Neural cell (in vitro differentiated cells): ENCODE data around the gene ZFY. TPM values are rescaled to one million over a fixed set of nuclear protein-coding genes. Genes with fewer than 3 reads are reported as not detected.

Experiments
- H2AFZ ChIP-seq: fragments of 200-600, 300-800 bp; sonication (generic), shearing (Covaris generic); 2 replicates; pipeline ENCODE4 v1.6.0; 2014; ENCODE audit warnings: low read depth, mild to moderate bottlenecking, antibody characterized with exemption, low read length, moderate library complexity
- H3F3A ChIP-seq: fragments of 200-600 bp; shearing (Covaris generic); 2 replicates; pipeline ENCODE4 v1.6.1; 2016; ENCODE audit warnings: mild to moderate bottlenecking, moderate library complexity, mixed read lengths, antibody characterized with exemption, low read length; ENCODE audit not compliant: insufficient read depth, poor library complexity, severe bottlenecking
- H3K27ac ChIP-seq: fragments of 200-600, 300-800 bp; sonication (generic), shearing (Covaris generic); 2 replicates; pipeline ENCODE4 v1.5.1; 2014; ENCODE audit warnings: mild to moderate bottlenecking, low read length, moderate library complexity
- H3K27me3 ChIP-seq: fragments of 300-800, 200-600 bp; sonication (generic), shearing (Covaris generic); 2 replicates; pipeline ENCODE4 v1.6.0; 2014; ENCODE audit warnings: mild to moderate bottlenecking, low read depth, low read length, moderate library complexity; ENCODE audit not compliant: insufficient read depth
- H3K36me3 ChIP-seq: fragments of 300-800, 200-600 bp; sonication (generic), shearing (Covaris generic); 2 replicates; pipeline ENCODE4 v1.5.1; 2014; ENCODE audit warnings: mild to moderate bottlenecking, antibody characterized with exemption, low read length, moderate library complexity; ENCODE audit not compliant: insufficient read depth
- H3K4me2 ChIP-seq: fragments of 300-800, 200-600 bp; sonication (generic), shearing (Covaris generic); 2 replicates; pipeline ENCODE4 v1.6.0; 2014; ENCODE audit warnings: mild to moderate bottlenecking, low read length
- H3K4me3 ChIP-seq: fragments of 300-800, 200-600 bp; sonication (generic), shearing (Covaris generic); 2 replicates; pipeline ENCODE4 v1.5.1; 2014; ENCODE audit warnings: mild to moderate bottlenecking, low read length, moderate library complexity
- H3K79me2 ChIP-seq: fragments of 200-600 bp; shearing (Covaris generic); replicated peaks from 2 replicates; pipeline ENCODE4 v1.6.0; 2014; ENCODE audit warnings: mild to moderate bottlenecking, low read length, moderate library complexity; ENCODE audit not compliant: insufficient read depth
- H3K9ac ChIP-seq: fragments of 300-800, 200-600 bp; sonication (generic), shearing (Covaris generic); 2 replicates; pipeline ENCODE4 v1.6.1; 2016; ENCODE audit warnings: mild to moderate bottlenecking, low read length, mixed read lengths
- H3K9me2 ChIP-seq: fragments of 200-600 bp; shearing (Covaris generic); 2 replicates; pipeline ENCODE4 v1.6.1; 2016; ENCODE audit warnings: mild to moderate bottlenecking, low read length, mixed read lengths; ENCODE audit not compliant: insufficient read depth
- H3K9me3 ChIP-seq: fragments of 200-600, 300-800 bp; sonication (generic), shearing (Covaris generic); 2 replicates; pipeline ENCODE4 v1.6.1; 2016; ENCODE audit warnings: mild to moderate bottlenecking, mixed run types, low read length, moderate library complexity, mixed read lengths
- H4K20me1 ChIP-seq: fragments of 200-600 bp; shearing (Covaris generic); 2 replicates; pipeline ENCODE4 v1.6.1; 2016; ENCODE audit warnings: mild to moderate bottlenecking, mixed run types; ENCODE audit not compliant: insufficient read depth
- EP300 ChIP-seq: fragments of 450-650 bp; conservative IDR thresholded peaks from 2 replicates; pipeline ENCODE4 v1.6.1; 2014; ENCODE audit warnings: antibody characterized with exemption, mild to moderate bottlenecking, moderate library complexity; ENCODE audit not compliant: poor library complexity, severe bottlenecking
- EZH2 ChIP-seq: fragments of 200-600, 300-800 bp; shearing (Covaris generic), sonication (generic); IDR thresholded peaks from 2 replicates; pipeline ENCODE4 v1.6.1; 2014; ENCODE audit warnings: antibody characterized with exemption, low read length, borderline replicate concordance, mild to moderate bottlenecking; ENCODE audit not compliant: insufficient read depth, poor library complexity, severe bottlenecking
- MXI1 ChIP-seq: fragments of 450-650 bp; conservative IDR thresholded peaks from 2 replicates; pipeline ENCODE4 v1.6.1; 2014; ENCODE audit warnings: antibody characterized with exemption, mild to moderate bottlenecking; ENCODE audit not compliant: poor library complexity, severe bottlenecking
- POLR2AphosphoS5 ChIP-seq: IDR thresholded peaks from 2 replicates; pipeline ENCODE4 v1.6.1; 2012
- RAD21 ChIP-seq: fragments of 450-650 bp; conservative IDR thresholded peaks from 2 replicates; pipeline ENCODE4 v1.6.1; 2014; ENCODE audit warnings: antibody characterized with exemption, mild to moderate bottlenecking, moderate library complexity
- SMC3 ChIP-seq: fragments of 450-650 bp; conservative IDR thresholded peaks from 2 replicates; pipeline ENCODE4 v1.6.1; 2014; ENCODE audit warnings: antibody characterized with exemption, mild to moderate bottlenecking, moderate library complexity; ENCODE audit not compliant: poor library complexity
- TAF1 ChIP-seq: IDR thresholded peaks from 2 replicates; pipeline ENCODE4 v1.6.1; 2012; ENCODE audit warnings: low read depth
- polyA plus RNA-seq: library from polyadenylated mRNA; depleted of rRNA; stranded (reverse); fragments of >200 nt; gene quantifications from 2 replicates; pipeline ENCODE4 v1.2.3, GENCODE V29; 2014
- TF ChIP-seq, protein P1 (sequence below): IDR thresholded peaks from 2 replicates; pipeline ENCODE4 v1.6.1; 2012; ENCODE audit warnings: borderline replicate concordance
- TF ChIP-seq, protein P2 (sequence below): fragments of 450-650 bp; IDR thresholded peaks from 2 replicates; pipeline ENCODE4 v1.5.1; 2014; ENCODE audit warnings: antibody characterized with exemption, mild to moderate bottlenecking, moderate library complexity; ENCODE audit not compliant: poor library complexity, severe bottlenecking

ZFY gene
- polyA plus RNA-seq, 1 donor from 2014 or later: 15.5 TPM

GRCh38 chrY:3021176-3021575 is 86.0 kb downstream of the ZFY start:
- no peaks in the 10 kb centered on the region for H3K27me3 ChIP-seq
- no peaks in the 10 kb centered on the region for H3F3A ChIP-seq
- H3K9ac ChIP-seq: no peak overlapping the region
- no peaks in the 10 kb centered on the region for H3K9me2 ChIP-seq
- no peaks in the 10 kb centered on the region for H3K36me3 ChIP-seq
- H4K20me1 ChIP-seq: no peaks in the 10 kb centered on the region
- H3K9me3 ChIP-seq: no peaks in the 10 kb centered on the region
- H3K4me2 ChIP-seq: no peak overlapping the region
- H3K79me2 ChIP-seq: no peaks in the 10 kb centered on the region
- H3K4me3 ChIP-seq: no peak overlapping the region
- no peak overlapping the region for H3K27ac ChIP-seq
- TF ChIP-seq EZH2: no peak
- no peak overlapping the region for H2AFZ ChIP-seq

GRCh38 chrY:3023606-3024005 is 88.4 kb downstream of the ZFY start:
- Histone ChIP-seq H4K20me1 (no peaks in the 10 kb centered on the region), H3K9me2 (no peaks in the 10 kb centered on the region), H3K36me3 (no peaks in the 10 kb centered on the region), H2AFZ (no peak overlapping the region), H3K9ac (no peak overlapping the region), H3K27me3 (no peaks in the 10 kb centered on the region), H3K4me3 (no peak overlapping the region), H3F3A (no peaks in the 10 kb centered on the region), H3K4me2 (no peak overlapping the region), H3K9me3 (no peaks in the 10 kb centered on the region), H3K79me2 (no peaks in the 10 kb centered on the region), H3K27ac (no peak overlapping the region)
- TF ChIP-seq TAF1 (no peak), EZH2 (no peak)
- TF ChIP-seq, protein P1, sequence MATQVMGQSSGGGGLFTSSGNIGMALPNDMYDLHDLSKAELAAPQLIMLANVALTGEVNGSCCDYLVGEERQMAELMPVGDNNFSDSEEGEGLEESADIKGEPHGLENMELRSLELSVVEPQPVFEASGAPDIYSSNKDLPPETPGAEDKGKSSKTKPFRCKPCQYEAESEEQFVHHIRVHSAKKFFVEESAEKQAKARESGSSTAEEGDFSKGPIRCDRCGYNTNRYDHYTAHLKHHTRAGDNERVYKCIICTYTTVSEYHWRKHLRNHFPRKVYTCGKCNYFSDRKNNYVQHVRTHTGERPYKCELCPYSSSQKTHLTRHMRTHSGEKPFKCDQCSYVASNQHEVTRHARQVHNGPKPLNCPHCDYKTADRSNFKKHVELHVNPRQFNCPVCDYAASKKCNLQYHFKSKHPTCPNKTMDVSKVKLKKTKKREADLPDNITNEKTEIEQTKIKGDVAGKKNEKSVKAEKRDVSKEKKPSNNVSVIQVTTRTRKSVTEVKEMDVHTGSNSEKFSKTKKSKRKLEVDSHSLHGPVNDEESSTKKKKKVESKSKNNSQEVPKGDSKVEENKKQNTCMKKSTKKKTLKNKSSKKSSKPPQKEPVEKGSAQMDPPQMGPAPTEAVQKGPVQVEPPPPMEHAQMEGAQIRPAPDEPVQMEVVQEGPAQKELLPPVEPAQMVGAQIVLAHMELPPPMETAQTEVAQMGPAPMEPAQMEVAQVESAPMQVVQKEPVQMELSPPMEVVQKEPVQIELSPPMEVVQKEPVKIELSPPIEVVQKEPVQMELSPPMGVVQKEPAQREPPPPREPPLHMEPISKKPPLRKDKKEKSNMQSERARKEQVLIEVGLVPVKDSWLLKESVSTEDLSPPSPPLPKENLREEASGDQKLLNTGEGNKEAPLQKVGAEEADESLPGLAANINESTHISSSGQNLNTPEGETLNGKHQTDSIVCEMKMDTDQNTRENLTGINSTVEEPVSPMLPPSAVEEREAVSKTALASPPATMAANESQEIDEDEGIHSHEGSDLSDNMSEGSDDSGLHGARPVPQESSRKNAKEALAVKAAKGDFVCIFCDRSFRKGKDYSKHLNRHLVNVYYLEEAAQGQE: no peak

GRCh38 chrY:3025357-3025756 is 90.2 kb downstream of the ZFY start:
- Histone ChIP-seq H3K27me3 (no peaks in the 10 kb centered on the region), H3K27ac (no peak overlapping the region), H3K79me2 (no peaks in the 10 kb centered on the region), H3F3A (no peaks in the 10 kb centered on the region), H3K36me3 (no peaks in the 10 kb centered on the region), H3K9me3 (no peaks in the 10 kb centered on the region), H3K4me3 (no peak overlapping the region), H4K20me1 (no peaks in the 10 kb centered on the region), H2AFZ (no peak overlapping the region), H3K4me2 (no peak overlapping the region), H3K9ac (no peak overlapping the region), H3K9me2 (no peaks in the 10 kb centered on the region)
- no peak for TF ChIP-seq SMC3
- TF ChIP-seq EZH2: no peak
- TF ChIP-seq, protein P1: no peak
- TF ChIP-seq, protein P2, sequence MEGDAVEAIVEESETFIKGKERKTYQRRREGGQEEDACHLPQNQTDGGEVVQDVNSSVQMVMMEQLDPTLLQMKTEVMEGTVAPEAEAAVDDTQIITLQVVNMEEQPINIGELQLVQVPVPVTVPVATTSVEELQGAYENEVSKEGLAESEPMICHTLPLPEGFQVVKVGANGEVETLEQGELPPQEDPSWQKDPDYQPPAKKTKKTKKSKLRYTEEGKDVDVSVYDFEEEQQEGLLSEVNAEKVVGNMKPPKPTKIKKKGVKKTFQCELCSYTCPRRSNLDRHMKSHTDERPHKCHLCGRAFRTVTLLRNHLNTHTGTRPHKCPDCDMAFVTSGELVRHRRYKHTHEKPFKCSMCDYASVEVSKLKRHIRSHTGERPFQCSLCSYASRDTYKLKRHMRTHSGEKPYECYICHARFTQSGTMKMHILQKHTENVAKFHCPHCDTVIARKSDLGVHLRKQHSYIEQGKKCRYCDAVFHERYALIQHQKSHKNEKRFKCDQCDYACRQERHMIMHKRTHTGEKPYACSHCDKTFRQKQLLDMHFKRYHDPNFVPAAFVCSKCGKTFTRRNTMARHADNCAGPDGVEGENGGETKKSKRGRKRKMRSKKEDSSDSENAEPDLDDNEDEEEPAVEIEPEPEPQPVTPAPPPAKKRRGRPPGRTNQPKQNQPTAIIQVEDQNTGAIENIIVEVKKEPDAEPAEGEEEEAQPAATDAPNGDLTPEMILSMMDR: no peak
- TF ChIP-seq POLR2AphosphoS5: no peak
- TF ChIP-seq MXI1: no peak
- TF ChIP-seq TAF1: no peak
- no peak for TF ChIP-seq EP300
- TF ChIP-seq RAD21: no peak
